Activated naive CD4-positive, alpha-beta T cell treated with anti-CD3 and anti-CD28 coated beads, Interleukin-2, amount 10 ng/mL, durations not matched to agents 7 days and 5 days (primary cell): ENCODE data around the gene ANKRD28.

ENCODE experiments used
- CTCF ChIA-PET: fragments of 350-600 bp; sonication (Branson Sonifier 250); formaldehyde crosslinking; loops from one replicate; lab custom pipeline; 2021; ENCODE audit warnings: antibody characterized with exemption; lab: Charles Lee
- DNase-seq: peaks from one replicate; pipeline ENCODE4 v3.0.0-alpha.2; 2020
- H3K27ac Mint-ChIP-seq: one replicate; pipeline ENCODE4 v1.8.0; 2021; ENCODE audit warnings: mild to moderate bottlenecking, moderate library complexity, mixed read lengths
- H3K27me3 Mint-ChIP-seq: one replicate; pipeline ENCODE4 v1.8.0; 2021; ENCODE audit warnings: mild to moderate bottlenecking, mixed read lengths
- H3K36me3 Mint-ChIP-seq: one replicate; pipeline ENCODE4 v1.8.0; 2021; ENCODE audit warnings: mixed read lengths
- H3K4me1 Mint-ChIP-seq: one replicate; pipeline ENCODE4 v1.8.0; 2021; ENCODE audit warnings: mixed read lengths
- H3K4me3 Mint-ChIP-seq: one replicate; pipeline ENCODE4 v1.8.0; 2021; ENCODE audit warnings: mild to moderate bottlenecking, moderate library complexity, mixed read lengths
- H3K9me3 Mint-ChIP-seq: one replicate; pipeline ENCODE4 v1.8.0; 2021; ENCODE audit warnings: mixed read lengths

ANKRD28 gene

DNA sequence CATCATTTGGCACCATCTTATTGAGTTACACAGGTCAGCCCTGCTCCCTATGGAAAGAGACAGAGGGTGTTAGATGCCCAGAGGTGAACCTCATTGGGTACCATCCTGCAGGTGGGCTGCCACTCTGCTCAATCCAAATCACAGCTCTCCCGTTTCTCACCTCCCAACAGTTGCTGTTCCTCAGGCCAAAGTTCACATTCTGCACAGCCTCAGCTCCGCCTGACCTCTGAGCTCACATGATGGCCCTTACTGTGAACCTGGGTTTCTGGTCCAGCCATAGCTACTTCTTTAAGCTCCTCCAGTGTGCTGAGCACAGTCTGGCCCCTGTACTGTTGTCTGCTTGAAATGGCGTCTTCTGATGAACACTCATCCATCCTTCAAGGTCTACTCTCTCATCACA lies 148.4 kb downstream of the ANKRD28 start:
- H3K27ac Mint-ChIP-seq, result no peak overlapping the region

DNA sequence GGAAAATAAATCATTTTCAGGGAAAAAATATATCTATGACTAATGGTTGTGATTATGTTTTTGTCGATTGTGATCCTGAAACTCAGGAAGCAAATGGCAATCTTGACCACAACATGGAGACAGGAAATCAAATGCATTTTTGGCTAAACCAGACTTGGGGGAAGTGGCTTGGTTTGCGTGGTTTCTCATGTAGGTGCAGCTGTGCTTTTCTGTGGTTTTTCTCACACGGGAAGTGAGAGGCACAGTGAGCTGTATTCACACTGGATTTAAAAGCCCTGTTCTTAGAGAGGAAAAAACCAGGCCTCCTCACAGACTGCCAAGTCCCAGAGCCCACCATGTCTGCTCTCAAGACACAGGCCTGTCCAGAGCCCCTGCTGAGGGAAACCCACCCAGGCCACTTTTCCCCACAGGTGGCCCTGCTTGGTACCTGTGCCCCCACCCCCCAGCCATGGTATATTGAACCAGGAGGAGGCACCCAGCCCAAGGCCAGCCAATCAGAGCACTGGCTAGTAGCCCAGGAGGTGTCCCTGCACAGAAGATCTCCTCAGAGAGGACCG lies 150.1 kb downstream of the ANKRD28 start:
- peak overlapping the region; percentile 80 for H3K27ac Mint-ChIP-seq
- peak; percentile 82 for DNase-seq
- peaks cover 22% of the 10 kb centered on the region for H3K36me3 Mint-ChIP-seq
- CTCF ChIA-PET, result interaction anchor here (1.0 kb wide), 1 partner anchor 46 kb away, joined by 3 read pairs; the partner anchor contains the start of genes BTD and HACL1
- H3K4me1 Mint-ChIP-seq, result peaks cover 47% of the 10 kb centered on the region
- H3K9me3 Mint-ChIP-seq, result peaks cover 16% of the 10 kb centered on the region
- peaks cover 64% of the 10 kb centered on the region for H3K27me3 Mint-ChIP-seq
- H3K4me3 Mint-ChIP-seq, result peak overlapping the region; percentile 41

More for the DNA sequence above, 148.4 kb downstream of the ANKRD28 start:
- Mint-ChIP-seq H3K9me3 (peaks cover 19% of the 10 kb centered on the region), H3K27me3 (peaks cover 69% of the 10 kb centered on the region), H3K36me3 (peaks cover 22% of the 10 kb centered on the region), H3K4me1 (peaks cover 47% of the 10 kb centered on the region), H3K4me3 (no peak overlapping the region)
- CTCF ChIA-PET, result interaction anchor here (1.4 kb wide), 1 partner anchor 163 kb away, joined by 4 read pairs; no protein-coding TSS in a partner anchor
- no peak for DNase-seq

DNA sequence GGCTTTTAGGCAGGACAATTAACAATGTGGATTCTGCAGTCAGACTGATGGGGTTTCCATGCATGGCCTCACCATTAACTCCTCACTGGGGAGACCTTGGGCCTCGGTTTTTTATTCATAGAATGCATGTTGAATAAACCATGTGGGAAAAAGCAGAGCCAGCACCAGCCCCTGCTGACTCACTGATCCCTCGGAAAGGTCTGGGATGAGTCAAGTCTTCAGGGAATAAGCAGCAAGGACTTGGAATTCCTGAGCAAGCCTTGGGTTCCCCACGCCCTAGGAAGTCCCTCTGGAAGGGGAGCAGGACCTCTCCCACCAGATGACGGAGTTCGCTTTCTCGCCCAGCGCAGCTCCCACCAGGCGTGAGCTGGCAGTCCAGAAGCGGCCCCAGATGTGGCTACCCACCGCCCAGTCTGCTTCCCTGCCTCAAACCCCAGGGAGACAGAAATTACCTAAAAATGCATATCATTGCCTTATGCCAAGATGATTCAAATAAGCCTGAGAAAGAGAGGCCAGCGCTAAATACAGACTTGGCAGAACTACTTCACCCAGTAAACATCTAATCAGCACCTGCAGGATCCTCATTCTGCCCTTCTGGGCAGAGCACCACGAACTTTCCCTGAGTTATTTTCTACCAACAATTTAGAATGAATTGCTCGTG lies 150.8 kb downstream of the ANKRD28 start:
- CTCF ChIA-PET, result interaction anchor here (0.9 to 1.0 kb wide), 2 partner anchors 46 to 147 kb away, joined by 3 read pairs; partner anchors contain the start of genes BTD and HACL1
- Mint-ChIP-seq H3K4me1 (peaks cover 49% of the 10 kb centered on the region), H3K27ac (peak overlapping the region; percentile 80)

DNA sequence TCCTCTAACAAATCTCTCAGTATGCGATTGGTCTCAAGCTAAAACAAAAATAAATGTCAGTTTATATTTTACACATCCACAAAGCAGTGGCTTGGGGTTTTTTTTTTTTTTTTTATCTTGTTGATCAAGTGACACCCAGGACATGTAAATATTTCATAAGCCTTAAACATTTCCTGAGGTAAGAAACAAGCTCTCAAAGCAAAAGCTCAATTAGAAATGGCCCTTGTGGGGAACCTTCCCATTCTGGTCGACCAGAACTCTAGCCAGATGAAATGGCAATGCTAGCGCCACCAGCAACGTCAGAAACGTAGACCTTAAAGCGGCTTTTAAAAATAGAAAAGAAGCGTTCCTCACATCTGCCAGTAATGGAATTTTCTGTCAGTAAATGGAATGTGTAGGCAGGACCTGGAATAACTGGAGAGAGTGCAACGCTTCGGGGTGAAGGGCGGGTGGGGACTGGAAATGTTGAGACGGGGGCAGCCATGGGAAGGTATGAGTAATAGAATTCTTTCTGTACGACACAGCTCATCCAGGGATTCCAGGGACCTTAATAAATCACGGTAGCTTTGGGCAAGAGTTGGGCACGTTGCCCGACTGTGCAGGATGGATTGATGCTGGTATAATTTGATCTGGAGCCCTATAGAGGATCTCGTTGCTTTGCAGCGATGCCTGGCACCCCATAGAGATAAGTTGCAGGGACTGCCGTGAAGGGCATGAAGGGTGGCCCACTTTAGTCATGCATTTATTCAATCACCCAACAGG lies 151.9 kb downstream of the ANKRD28 start:
- no peak overlapping the region for H3K27ac Mint-ChIP-seq
- H3K27me3 Mint-ChIP-seq, result peaks cover 48% of the 10 kb centered on the region
- peaks cover 11% of the 10 kb centered on the region for H3K9me3 Mint-ChIP-seq
- H3K4me1 Mint-ChIP-seq, result peaks cover 54% of the 10 kb centered on the region
- H3K36me3 Mint-ChIP-seq, result peaks cover 22% of the 10 kb centered on the region
- no peak overlapping the region for H3K4me3 Mint-ChIP-seq
- CTCF ChIA-PET, result interaction anchor here (0.8 to 0.9 kb wide), 3 partner anchors 12 to 148 kb away, joined by 3 to 4 read pairs (median 3); no protein-coding TSS in a partner anchor
- DNase-seq, result no peak

More for the DNA sequence above, 150.8 kb downstream of the ANKRD28 start:
- peaks cover 16% of the 10 kb centered on the region for H3K9me3 Mint-ChIP-seq
- peaks cover 59% of the 10 kb centered on the region for H3K27me3 Mint-ChIP-seq
- H3K4me3 Mint-ChIP-seq, result peak overlapping the region; percentile 41
- peaks cover 22% of the 10 kb centered on the region for H3K36me3 Mint-ChIP-seq
- DNase-seq, result no peak

DNA sequence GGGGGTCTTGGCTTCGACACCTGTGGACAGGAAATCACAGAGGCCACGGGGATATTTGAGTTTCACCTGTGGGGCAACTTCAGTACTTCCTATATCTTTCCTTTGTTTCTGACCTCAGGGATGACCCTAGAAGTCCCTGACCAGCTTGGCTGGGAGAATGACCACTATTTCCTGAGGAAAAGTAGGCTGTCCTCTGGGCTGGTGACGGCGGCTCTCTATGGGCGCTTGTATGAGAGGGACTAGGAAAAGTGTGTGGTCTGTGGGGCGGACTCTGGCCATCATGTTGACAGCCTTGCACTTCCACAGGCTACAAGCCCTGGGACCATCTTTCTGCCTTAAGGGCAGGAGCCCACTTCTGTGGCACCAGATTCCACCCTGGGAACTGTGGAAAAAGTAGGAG lies 152.5 kb downstream of the ANKRD28 start:
- peaks cover 54% of the 10 kb centered on the region for H3K4me1 Mint-ChIP-seq
- DNase-seq, result no peak
- H3K27ac Mint-ChIP-seq, result no peak overlapping the region
- no peak overlapping the region for H3K4me3 Mint-ChIP-seq
- H3K27me3 Mint-ChIP-seq, result peaks cover 41% of the 10 kb centered on the region
- CTCF ChIA-PET, result interaction anchor here (0.8 kb wide), 1 partner anchor 12 kb away, joined by 3 read pairs; no protein-coding TSS in a partner anchor
- peaks cover 22% of the 10 kb centered on the region for H3K36me3 Mint-ChIP-seq
- H3K9me3 Mint-ChIP-seq, result peaks cover 11% of the 10 kb centered on the region

DNA sequence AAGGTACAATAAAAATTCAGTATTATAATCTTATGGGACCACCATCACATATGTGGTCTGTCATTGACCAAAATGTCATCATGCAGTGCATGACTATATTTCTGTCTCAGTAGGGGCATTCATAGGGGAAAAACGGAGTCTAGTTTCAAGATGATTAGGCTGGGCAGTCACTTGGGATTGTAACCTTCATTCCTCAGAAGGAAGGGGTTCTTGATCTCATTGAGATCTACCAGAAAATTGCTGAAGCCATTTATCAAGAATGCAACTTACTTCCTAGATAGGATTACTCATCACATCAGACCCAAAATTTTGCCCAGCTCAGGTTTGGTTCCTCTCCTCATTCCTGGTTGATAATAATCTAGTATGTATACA lies 158.9 kb downstream of the ANKRD28 start:
- Mint-ChIP-seq H3K4me3 (no peak overlapping the region), H3K4me1 (peaks cover 31% of the 10 kb centered on the region), H3K9me3 (no peaks in the 10 kb centered on the region), H3K27ac (no peak overlapping the region), H3K36me3 (peaks cover 2% of the 10 kb centered on the region), H3K27me3 (peaks cover 4% of the 10 kb centered on the region)
- no peak for DNase-seq
- CTCF ChIA-PET, result no interaction called here

DNA sequence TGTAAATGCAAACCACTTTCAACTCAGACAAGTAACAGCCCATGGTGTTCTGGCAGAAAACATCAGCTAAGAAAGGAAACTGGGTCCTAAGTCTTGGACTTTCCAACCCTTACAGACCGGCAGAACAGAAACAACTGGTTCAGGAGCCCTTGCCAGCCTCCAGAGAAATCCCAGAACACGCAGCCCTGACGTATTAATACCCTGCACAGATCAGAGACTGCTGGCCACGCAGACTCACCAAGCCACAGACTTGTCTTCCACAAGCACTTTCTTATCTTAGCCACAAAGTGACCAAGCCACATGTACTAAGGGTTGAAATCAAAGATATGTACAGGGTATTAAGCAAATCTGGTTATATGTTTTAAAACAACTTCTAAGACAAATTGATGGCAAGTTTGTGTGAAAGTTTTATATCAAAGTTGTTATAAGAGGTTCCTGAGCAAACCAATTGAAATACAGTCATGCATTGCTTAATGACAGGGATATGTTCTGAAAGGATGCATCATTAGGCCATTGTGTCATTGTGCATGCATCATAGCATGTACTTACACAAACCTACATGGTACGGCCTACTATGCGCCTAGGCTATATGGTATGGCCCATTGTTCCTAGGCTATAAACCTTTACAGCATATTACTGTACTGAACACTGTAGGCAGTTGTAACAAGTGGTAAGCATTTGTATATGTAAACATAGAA lies 159.4 kb downstream of the ANKRD28 start:
- CTCF ChIA-PET, result no interaction called here
- H3K27me3 Mint-ChIP-seq, result no peaks in the 10 kb centered on the region
- H3K27ac Mint-ChIP-seq, result no peak overlapping the region
- peaks cover 2% of the 10 kb centered on the region for H3K36me3 Mint-ChIP-seq
- no peaks in the 10 kb centered on the region for H3K9me3 Mint-ChIP-seq
- H3K4me3 Mint-ChIP-seq, result no peak overlapping the region
- peaks cover 31% of the 10 kb centered on the region for H3K4me1 Mint-ChIP-seq
- no peak for DNase-seq

DNA sequence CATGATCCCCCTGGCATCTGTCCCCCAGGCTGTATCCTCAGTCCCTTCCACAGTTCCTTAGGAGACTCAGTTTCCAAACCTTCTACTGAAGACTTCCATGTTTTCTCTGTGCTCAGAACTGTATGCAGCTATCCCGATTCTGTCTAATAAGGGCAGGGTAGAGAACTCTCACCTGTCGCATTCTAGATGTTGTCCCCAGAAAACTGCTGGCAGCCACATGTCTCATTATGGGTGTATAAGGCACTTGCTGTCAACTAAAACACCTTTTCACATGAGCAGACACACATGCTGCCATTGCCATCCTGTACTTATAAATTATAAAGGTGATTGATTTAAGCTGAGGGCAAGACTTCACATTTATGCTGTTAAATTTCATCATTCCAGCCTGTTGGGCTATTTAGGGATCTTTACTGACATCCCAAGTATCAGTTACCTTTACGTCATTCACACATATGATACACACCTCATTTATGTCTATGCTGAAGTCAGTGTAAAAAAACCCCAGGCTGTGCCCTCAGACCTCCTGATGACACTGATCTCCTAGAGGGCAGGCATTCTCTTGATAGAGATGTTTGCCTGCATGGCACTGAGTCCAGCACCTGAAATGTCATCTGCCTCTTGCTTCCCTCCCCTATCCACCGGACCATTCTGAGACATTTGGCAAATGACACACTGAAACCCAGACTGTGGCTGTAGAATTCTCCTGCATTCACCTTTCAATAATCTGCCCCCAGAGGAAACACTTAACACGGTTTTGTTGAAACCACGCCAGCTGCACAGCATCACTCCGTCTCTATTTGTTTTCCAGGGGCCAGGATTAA lies 160.4 kb downstream of the ANKRD28 start:
- no peaks in the 10 kb centered on the region for H3K27me3 Mint-ChIP-seq
- DNase-seq, result no peak
- CTCF ChIA-PET, result interaction anchor here (5.4 kb wide), 1 partner anchor 176 kb away, joined by 25 read pairs; no protein-coding TSS in a partner anchor
- H3K36me3 Mint-ChIP-seq, result no peaks in the 10 kb centered on the region
- no peaks in the 10 kb centered on the region for H3K9me3 Mint-ChIP-seq
- H3K4me1 Mint-ChIP-seq, result peaks cover 31% of the 10 kb centered on the region
- peak overlapping the region; percentile 16 for H3K27ac Mint-ChIP-seq
- no peak overlapping the region for H3K4me3 Mint-ChIP-seq

DNA sequence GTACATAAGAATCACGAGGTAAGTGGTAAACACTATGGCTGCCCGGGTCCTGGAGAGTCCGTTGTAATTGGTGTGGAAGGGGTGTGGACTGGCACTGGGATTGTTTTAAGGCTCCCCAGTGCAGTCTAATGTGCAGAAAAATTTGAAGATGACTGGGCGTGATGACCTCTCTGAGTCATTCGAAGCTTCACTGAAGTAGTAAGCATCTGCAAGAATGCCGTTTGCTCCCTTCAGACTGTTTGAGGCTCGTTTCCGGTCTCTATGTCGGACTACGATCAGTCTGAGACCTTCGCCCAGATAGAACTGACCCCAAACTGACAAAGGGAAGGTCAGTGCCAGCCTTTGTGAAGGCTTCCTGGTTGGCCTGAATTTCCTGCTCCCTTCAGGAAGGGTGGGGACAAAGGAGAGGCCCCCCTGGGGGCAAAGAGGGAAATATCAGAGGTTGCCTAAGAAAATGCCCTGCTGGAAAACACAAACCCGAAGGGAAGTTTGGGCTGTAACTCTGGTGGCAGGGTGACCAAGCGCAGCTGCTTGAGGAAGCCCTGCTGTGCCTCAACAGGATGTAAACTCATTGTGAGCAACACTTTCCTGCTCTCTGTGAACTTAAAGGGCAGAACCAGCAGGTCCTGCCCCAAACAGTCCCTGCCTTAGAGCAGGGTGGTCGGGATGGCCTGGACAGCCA lies 161.6 kb downstream of the ANKRD28 start:
- H3K4me3 Mint-ChIP-seq, result no peak overlapping the region
- no peak overlapping the region for H3K27ac Mint-ChIP-seq
- CTCF ChIA-PET, result interaction anchor here (5.4 kb wide), 1 partner anchor 177 kb away, joined by 25 read pairs; no protein-coding TSS in a partner anchor
- peaks cover 4% of the 10 kb centered on the region for H3K27me3 Mint-ChIP-seq
- H3K4me1 Mint-ChIP-seq, result peaks cover 25% of the 10 kb centered on the region
- no peaks in the 10 kb centered on the region for H3K36me3 Mint-ChIP-seq
- DNase-seq, result peak; percentile 38
- no peaks in the 10 kb centered on the region for H3K9me3 Mint-ChIP-seq

DNA sequence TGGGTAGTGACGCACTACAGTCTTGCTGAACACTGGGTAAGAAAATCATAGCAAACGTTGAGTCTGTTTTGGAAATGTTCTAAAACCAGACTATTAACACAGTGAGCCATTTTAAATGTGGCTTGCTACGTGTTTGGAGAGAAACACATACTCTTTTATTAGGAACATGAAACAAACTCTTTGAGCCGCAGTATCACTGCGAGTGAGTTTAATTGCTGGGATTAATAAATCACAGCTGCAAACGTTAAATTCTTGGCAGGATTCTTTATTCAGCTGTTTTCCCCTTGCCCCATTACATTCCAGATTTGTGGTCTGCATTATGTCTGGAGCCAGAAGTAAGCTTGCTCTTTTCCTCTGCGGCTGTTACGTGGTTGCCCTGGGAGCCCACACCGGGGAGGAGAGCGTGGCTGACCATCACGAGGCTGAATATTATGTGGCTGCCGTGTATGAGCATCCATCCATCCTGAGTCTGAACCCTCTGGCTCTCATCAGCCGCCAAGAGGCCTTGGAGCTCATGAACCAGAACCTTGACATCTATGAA lies 162.6 kb downstream of the ANKRD28 start:
- H3K4me3 Mint-ChIP-seq, result no peak overlapping the region
- no peak overlapping the region for H3K27ac Mint-ChIP-seq
- H3K9me3 Mint-ChIP-seq, result no peaks in the 10 kb centered on the region
- H3K4me1 Mint-ChIP-seq, result peaks cover 34% of the 10 kb centered on the region
- peaks cover 4% of the 10 kb centered on the region for H3K27me3 Mint-ChIP-seq
- CTCF ChIA-PET, result interaction anchor here (5.4 kb wide), 1 partner anchor 178 kb away, joined by 25 read pairs; no protein-coding TSS in a partner anchor
- no peak for DNase-seq
- no peaks in the 10 kb centered on the region for H3K36me3 Mint-ChIP-seq

DNA sequence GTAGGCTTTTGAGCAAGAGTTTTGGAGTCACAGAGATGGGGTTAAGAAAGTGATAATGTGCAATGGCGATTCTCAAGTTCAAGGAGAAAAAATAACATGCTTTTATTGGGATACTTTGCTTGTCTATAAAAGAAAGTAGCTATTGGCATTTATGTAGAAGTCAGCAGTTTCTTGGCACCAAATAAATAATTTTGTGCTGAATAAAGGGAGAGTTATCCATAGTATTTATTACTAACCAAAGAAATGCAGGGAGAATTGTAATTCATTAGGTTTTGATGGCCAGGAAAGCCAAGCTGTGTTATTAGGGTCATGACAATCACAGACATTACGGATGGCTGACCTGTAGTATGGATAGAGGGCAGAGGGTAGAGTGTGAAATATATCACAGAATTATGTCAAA lies 163.1 kb downstream of the ANKRD28 start:
- CTCF ChIA-PET, result interaction anchor here (5.4 kb wide), 1 partner anchor 178 kb away, joined by 25 read pairs; no protein-coding TSS in a partner anchor
- no peak for DNase-seq
- peaks cover 38% of the 10 kb centered on the region for H3K4me1 Mint-ChIP-seq
- H3K27me3 Mint-ChIP-seq, result peaks cover 4% of the 10 kb centered on the region
- no peak overlapping the region for H3K4me3 Mint-ChIP-seq
- H3K36me3 Mint-ChIP-seq, result no peaks in the 10 kb centered on the region
- no peak overlapping the region for H3K27ac Mint-ChIP-seq
- no peaks in the 10 kb centered on the region for H3K9me3 Mint-ChIP-seq

DNA sequence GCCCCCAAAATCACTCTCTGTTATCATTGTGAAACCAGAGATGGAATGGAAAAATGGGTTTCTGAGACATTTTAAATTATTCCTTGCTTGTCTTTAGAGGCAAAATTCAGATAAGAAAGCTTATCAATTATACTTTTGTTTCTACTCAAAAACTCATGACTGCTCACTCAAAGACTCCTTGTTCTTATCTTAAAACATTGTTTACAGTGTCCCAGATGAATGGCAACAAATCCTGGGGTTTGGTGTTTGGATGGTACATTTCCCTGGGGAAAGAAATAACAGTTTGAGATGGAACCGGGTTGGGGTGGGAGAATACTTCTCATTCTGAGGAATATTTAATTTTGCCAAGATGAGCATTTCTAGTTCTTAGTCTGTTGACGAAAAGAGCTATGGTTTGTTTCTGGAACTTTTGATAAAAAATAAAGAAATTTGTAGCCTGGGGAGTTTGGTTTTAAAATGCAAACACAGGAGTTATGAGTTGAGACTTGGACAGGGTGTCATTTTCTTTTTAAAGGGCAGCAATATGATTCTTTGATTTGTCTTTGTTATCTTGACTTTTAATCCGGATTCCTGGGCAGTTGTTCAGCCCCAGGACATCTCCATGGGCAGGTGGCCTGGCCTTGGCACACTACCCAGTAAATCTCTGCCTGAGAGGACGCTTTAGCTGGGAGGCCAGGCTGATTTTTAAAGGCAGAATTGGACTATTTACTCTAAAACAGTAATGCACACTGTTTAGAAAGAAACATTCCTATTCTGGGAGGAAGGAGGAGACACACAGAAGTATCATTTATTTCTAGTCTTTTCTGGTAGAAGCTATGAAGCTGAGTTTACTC lies 163.8 kb downstream of the ANKRD28 start:
- CTCF ChIA-PET, result interaction anchor here (1.0 to 5.4 kb wide), 2 partner anchors 12 to 179 kb away, joined by 3 to 25 read pairs; no protein-coding TSS in a partner anchor
- H3K27ac Mint-ChIP-seq, result no peak overlapping the region
- peaks cover 38% of the 10 kb centered on the region for H3K4me1 Mint-ChIP-seq
- H3K36me3 Mint-ChIP-seq, result no peaks in the 10 kb centered on the region
- DNase-seq, result no peak
- H3K9me3 Mint-ChIP-seq, result no peaks in the 10 kb centered on the region
- peaks cover 4% of the 10 kb centered on the region for H3K27me3 Mint-ChIP-seq
- H3K4me3 Mint-ChIP-seq, result no peak overlapping the region
